Gastrocnemius medialis (tissue), 4 donors: Measurements from ENCODE around the gene TBC1D10A.

Experiments used
- POLR2A ChIP-seq, 2 donors: fragments of 450-650 bp; IDR thresholded peaks; one replicate each; pipeline ENCODE4 v1.6.1; 2017; ENCODE audit warnings: antibody characterized with exemption in 2 of 2, mild to moderate bottlenecking in 2 of 2, moderate library complexity in 2 of 2
- TF ChIP-seq, protein P1 (sequence below), 5 experiments: fragments of 450-650 bp in 3 of 5; fragments of 200-600 bp in 2 of 5; sonication (generic) in 2 of 5; IDR thresholded peaks in 4 of 5; conservative IDR thresholded peaks in 1 of 5; 1 replicate in 4 of 5; 2 replicates in 1 of 5; pipeline ENCODE4 v1.5.1; 2016 to 2019; ENCODE audit warnings: antibody characterized with exemption in 5 of 5, mild to moderate bottlenecking in 3 of 5, moderate library complexity in 3 of 5

DNA sequence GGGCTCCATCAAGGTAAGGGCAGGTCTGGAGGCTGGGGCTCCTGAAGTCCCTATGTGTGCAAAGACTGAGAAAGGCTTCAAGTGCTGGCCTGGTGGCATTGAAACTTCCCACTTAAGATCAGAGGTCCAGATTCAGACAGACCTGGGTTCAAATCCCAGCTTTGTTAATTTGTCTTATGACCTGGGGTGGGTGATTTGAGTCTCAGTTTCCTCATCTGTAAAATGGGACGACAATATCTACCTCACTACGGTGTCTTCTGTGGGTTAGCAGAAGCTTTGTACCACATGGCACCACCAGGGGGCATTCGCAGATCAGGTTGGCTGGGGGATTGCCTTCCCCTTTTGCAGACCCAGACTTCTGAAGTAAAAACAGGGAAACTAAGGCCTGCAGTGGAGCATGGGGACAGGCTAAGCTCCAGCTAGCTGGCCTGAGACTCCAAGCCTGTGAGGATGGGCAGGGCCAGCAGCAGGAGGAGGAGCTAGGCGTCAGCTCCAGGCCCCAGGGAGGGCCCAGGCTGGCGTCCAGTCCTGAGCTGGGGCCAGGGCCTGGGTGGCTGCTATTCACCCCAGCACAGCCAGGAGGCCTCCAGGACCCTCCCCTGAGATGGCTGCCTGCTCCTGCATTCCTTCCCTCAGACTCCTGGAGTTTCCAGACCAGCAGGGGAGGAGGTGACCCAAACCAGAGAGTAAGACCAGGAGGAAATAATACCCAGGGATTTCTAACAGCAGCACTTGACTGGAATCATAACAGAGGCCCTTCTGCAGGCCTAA is 38.9 kb downstream of the TBC1D10A start:
- TF ChIP-seq, protein P1, sequence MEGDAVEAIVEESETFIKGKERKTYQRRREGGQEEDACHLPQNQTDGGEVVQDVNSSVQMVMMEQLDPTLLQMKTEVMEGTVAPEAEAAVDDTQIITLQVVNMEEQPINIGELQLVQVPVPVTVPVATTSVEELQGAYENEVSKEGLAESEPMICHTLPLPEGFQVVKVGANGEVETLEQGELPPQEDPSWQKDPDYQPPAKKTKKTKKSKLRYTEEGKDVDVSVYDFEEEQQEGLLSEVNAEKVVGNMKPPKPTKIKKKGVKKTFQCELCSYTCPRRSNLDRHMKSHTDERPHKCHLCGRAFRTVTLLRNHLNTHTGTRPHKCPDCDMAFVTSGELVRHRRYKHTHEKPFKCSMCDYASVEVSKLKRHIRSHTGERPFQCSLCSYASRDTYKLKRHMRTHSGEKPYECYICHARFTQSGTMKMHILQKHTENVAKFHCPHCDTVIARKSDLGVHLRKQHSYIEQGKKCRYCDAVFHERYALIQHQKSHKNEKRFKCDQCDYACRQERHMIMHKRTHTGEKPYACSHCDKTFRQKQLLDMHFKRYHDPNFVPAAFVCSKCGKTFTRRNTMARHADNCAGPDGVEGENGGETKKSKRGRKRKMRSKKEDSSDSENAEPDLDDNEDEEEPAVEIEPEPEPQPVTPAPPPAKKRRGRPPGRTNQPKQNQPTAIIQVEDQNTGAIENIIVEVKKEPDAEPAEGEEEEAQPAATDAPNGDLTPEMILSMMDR (IDR thresholded peaks at IDR 0.05 in 4 of 5, conservative IDR thresholded peaks at IDR 0.05 in 1 of 5): peak; percentile 70 to 82 (median 73)
- TF ChIP-seq POLR2A (IDR thresholded peaks at IDR 0.05): peak; percentile 13 to 40
